HG03066 (cell line): ENCODE measurements around the gene TANK.
"Not testable (repeated sequence)": the region's sequence is repeated elsewhere in the genome, so short reads cannot be mapped to it uniquely, and the experiment has no call there.

Experiments
- ATAC-seq: cut with Tn5 transposase; IDR thresholded peaks from one replicate; pipeline ENCODE4 v1.9.1; 2021; ENCODE audit warnings: low read depth; ENCODE audit not compliant: unreplicated experiment

TANK gene

GRCh38 chr2:161132384-161132783 is 27.8 kb upstream of the TANK start:
- ATAC-seq = not testable (repeated sequence)

- no peak for ATAC-seq
These were observed 26.9 kb upstream of the TANK start for GRCh38 chr2:161133366-161133765.

- ATAC-seq = no peak
These were observed 25.4 kb upstream of the TANK start for GRCh38 chr2:161134547-161135518.

DNA sequence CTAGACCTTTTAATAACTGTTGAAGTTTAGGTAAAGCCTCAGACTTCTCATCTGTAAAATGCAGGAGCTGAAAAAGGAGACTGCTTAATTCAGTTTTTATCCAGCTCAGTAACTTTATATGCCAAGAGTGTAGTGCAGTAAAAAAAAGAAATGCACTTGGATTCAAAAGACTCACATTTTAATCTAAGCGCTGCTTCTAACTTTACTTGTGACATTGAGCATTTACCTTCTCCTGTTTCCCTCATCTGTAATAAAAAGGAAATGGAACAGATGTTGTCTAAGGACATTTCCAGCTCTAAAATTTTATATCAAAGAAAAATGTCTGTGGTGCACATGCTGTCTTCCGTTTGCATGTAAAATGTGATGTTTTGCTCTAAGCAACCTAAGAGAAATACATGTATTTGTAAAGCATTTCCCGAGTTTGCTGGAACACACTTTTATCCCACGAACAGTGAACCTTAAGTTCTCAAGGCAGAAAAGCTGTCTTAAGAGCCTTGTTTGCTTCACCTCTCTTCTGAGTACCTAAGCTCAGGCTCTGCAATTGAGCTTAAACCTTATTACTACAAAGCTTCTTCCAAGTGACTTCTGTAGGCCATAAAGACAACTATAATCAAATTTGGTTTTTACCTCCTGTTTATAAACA is 24.2 kb upstream of the TANK start:
- no peak for ATAC-seq

DNA sequence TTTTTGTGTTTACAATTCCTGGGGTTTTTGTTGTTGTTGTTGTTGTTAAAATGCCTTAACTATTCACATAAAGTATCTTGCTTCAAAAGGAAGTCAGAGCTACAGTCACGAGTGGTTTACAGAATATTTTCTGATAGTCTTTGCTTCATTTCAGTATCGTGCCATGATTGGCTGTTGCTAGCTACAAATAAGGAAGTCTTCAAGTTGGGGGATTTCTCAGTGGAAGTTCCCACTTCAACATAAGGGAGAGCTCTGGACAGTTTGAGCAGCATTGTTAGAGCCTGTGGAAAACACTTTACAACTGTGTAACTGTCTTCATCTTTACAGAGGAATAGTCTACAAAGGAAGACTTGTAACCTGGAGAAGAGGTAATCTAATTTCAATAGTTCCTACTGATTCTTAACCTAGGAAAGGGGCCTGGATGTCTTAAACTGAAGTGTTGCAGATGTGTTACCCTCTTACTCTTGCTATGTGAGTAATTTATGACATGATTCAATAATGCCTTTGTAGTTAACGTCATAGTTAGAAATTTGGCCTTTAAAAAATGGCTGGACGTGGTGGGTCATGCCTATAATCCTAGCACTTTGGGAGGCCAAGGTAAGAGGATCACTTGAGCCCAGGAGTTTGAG is 23.4 kb upstream of the TANK start:
- ATAC-seq = peak; percentile 83

DNA sequence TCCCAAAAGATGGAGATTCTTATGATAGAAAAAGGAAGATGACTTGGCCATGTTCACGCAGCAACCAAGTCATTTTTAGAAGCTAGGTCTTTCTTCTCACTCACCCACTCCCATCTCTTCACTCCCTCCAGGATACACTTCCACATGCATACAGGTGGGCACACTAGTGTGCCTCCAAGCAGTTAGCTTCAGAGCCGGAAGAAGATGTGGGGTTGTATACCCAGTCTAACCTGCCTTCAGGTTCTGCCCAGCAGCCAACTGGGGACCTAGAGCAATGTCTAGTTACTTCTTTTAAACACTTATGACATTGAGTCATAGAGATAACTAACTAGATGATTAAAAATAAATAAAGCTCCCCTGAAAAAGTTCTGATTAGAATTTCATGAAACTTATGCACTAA is 21.8 kb upstream of the TANK start:
- ATAC-seq = no peak

- no peak for ATAC-seq
These were observed 20.9 kb upstream of the TANK start for GRCh38 chr2:161139098-161139987.

GRCh38 chr2:161141033-161141432 is 19.2 kb upstream of the TANK start:
- no peak for ATAC-seq

DNA sequence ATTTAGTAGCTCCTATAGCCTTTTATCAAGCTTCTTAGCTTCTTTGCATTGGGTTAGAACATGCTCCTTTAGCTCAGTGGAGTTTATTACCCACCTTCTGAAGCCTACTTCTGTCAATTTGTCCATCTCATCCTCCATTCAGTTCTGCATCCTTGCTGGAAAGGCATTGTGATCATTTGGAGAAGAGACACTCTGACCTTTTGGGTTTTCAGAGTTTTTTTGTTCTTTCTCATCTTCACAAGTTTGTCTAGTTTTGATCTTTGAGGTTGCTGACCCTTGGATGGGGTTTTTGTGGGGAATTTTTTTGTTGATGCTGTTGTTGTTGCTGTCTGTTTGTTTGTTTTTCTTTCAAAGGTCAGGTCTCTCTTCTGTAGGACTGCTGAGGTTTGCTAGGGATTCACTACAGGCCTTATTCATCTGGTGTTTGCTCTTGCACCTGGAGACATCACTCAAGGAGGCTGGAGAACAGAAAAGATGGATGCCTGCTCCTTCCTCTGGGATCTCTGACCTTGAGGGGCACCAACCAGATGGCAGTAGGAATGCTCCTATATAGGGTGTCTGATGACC is 13.9 kb upstream of the TANK start:
- no peak for ATAC-seq

DNA sequence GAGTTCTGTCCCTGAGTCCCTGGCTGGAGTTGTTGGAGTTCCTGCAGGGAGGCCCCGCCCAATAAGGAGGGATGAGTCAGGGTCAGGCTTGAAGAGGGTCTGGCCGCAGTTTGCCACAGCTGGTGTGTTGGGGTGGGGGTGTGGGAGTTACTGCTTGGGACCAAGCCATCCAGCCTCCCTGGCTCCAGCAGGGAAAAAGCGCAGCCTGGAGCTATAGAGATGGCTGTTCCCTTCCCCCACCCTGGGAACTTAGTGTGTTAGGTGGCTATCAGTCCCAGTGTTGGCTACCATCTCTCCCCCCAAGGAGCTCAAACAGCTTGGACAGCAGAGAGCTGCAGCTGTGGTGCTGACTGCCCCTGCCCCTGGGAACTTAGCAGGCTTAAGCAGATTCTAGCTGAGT is 13.2 kb upstream of the TANK start:
- no peak for ATAC-seq

GRCh38 chr2:161147856-161148255 is 12.4 kb upstream of the TANK start:
- peak; percentile 48 for ATAC-seq

- ATAC-seq = no peak
These were observed 9.5 kb upstream of the TANK start for GRCh38 chr2:161150704-161151103.

GRCh38 chr2:161152302-161152701 is 7.9 kb upstream of the TANK start:
- ATAC-seq = no peak

DNA sequence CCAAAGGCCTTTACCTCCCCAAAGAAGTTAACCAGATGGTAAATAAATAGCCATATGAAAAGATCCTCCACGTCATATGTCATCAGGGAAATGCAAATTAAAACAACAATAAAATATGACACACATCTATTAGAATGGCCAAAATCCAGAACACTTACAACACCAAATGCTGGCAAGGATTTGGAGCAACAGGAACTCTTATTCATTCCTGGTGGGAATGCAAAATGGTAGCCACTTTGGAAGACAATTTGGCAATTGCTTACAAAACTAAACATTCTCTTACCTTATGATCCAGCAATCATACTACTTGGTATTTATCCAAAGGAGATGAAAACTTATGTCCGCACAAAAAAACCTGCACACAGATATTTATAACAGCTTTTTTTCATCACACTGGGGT is 1.3 kb upstream of the TANK start:
- ATAC-seq = no peak

GRCh38 chr2:161159456-161160225 is 587 bp upstream of the TANK start:
- peak; percentile 0 for ATAC-seq

DNA sequence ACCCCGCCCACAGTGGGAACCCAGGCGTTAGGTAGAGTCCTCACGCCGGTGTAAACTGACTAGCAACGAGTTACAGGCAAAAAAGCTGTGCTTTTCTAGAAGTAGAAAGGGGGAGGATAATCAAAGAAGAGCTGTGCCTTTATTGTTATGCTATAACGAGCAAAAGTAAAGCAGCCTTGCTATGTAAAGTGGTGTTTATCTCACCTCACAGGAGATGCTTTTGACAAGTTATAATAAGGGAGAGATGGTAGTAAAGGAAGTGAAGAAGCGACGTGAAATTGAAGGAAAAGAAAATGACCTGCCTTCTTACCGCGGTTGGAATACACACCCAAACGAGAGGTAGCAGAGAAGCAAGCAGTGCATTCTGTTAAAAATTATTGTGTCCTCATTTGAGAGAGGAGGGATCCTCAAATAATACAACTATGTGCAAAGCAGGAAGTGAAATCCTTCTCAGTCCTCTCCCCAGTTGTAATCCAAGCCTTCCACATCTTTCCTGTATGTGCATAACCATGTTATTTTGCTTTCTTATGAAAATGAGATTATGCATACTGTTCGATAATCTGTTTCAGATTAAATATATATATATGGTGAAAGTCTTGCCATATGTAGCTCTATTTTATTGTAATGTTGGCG is 962 bp downstream of the TANK start:
- ATAC-seq = no peak

GRCh38 chr2:161163440-161163839 is 3.2 kb downstream of the TANK start:
- ATAC-seq = no peak

- ATAC-seq = no peak
These were observed 3.9 kb downstream of the TANK start for GRCh38 chr2:161164161-161164560.

- no peak for ATAC-seq
These were observed 5.0 kb downstream of the TANK start for GRCh38 chr2:161165266-161165665.
